Astrocyte of the spinal cord (primary cell): Measurements from ENCODE around the gene CYP4F12.

Experiments used
- DNase-seq: peaks from one replicate; pipeline ENCODE4 v3.0.0; 2011; ENCODE audit warnings: low read depth, low spot score
- H3K4me3 ChIP-seq: 2 replicates; pipeline ENCODE4 v1.5.1; 2011; ENCODE audit warnings: low read depth, mild to moderate bottlenecking, low read length, moderate library complexity
- CTCF ChIP-seq: IDR thresholded peaks from 2 replicates; pipeline ENCODE4 v1.5.1; 2012; ENCODE audit warnings: low read depth, mild to moderate bottlenecking, low read length, inconsistent platforms
- in situ Hi-C: cut with HindIII; loops from 2 replicates; pipeline ENCODE4 v1.10.0; 2017; ENCODE audit warnings: low sequenced_read_pairs

CYP4F12 gene, protein sequence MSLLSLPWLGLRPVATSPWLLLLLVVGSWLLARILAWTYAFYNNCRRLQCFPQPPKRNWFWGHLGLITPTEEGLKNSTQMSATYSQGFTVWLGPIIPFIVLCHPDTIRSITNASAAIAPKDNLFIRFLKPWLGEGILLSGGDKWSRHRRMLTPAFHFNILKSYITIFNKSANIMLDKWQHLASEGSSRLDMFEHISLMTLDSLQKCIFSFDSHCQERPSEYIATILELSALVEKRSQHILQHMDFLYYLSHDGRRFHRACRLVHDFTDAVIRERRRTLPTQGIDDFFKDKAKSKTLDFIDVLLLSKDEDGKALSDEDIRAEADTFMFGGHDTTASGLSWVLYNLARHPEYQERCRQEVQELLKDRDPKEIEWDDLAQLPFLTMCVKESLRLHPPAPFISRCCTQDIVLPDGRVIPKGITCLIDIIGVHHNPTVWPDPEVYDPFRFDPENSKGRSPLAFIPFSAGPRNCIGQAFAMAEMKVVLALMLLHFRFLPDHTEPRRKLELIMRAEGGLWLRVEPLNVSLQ

GRCh38 chr19:15672580-15673175 is at the start of gene CYP4F12:
TSS of gene CYP4F12 (plus strand) at chr19:15673087. CDS start at chr19:15673530, 443 bp downstream.
- TF ChIP-seq CTCF: no peak
- in situ Hi-C loops: no loop called here
- no peak within 1 kb of the TSS for H3K4me3 ChIP-seq
- DNase-seq: no peak

- no peak overlapping the region for H3K4me3 ChIP-seq
- no peak for TF ChIP-seq CTCF
- in situ Hi-C loops: no loop called here
- no peak for DNase-seq
Measured at GRCh38 chr19:15623711-15624318, 49.1 kb upstream of the CYP4F12 start.

DNA sequence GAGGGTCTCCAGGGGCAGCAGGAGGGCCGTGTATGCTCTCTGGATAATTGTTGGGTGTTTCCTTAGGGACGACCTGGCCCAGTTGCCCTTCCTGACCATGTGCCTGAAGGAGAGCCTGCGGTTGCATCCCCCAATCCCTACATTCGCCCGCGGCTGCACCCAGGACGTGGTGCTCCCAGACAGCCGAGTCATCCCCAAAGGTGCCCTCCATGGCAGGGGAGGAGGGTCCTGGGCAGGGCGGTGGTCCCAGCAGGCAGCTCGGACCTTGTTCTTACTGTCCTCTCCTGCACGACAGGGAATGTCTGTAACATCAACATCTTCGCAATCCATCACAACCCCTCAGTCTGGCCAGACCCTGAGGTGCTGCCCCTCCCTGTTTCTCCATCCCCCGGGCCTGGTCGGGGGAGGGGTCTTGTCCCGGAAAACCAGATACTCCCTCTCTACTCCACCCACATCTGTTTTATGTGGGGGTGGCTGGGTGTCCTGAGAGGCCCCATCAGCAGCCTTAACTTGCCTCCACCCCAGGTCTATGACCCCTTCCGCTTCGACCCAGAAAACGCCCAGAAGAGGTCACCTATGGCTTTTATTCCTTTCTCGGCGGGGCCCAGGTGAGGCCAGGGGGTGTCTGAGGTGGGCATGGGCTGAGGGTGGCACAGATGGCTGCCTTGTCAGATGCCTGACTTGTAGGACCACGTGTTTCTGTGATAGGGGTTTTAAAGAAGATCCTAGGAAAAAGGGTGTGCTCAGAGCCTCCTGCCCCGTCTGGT is 44.5 kb upstream of the CYP4F12 start:
- no peak overlapping the region for H3K4me3 ChIP-seq
- no peak for TF ChIP-seq CTCF
- no peak for DNase-seq
- in situ Hi-C loops: no loop called here

- peak; percentile 69 for TF ChIP-seq CTCF
- in situ Hi-C loops: no loop called here
- peak; percentile 4 for DNase-seq
- H3K4me3 ChIP-seq: no peak overlapping the region
Measured at GRCh38 chr19:15629003-15629880, 43.6 kb upstream of the CYP4F12 start.

DNA sequence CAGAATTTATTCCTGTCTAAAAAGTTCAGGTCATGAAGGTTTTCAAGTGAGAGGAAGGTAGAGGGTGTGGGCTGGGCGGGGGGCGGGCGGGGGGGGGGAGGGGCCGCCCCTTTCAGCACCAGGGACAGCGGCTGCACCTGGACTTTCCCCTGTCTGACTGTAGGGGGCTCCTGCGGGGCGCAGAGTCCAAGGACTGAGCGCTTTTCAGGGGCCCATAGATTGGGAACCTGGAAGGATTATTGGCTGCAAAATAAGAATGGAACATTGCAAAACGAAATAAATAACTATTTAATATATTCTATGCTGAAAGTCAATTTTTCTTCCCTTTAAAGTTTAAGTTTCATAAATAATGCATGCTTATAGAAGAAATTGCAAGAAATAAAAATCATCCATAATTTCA is 41.1 kb upstream of the CYP4F12 start:
- no peak overlapping the region for H3K4me3 ChIP-seq
- in situ Hi-C loops: no loop called here
- no peak for DNase-seq
- peak; percentile 35 for TF ChIP-seq CTCF
